Cerebellar cortex (tissue), 1 donor: Measurements from ENCODE around the gene PIK3C2A.

Experiments
- DNase-seq: peaks from one replicate; pipeline ENCODE4 v3.0.0-alpha.2; 2015; ENCODE audit warnings: low spot score

The PIK3C2A gene

GRCh38 chr11:17217401-17217800 lies 9.6 kb upstream of the PIK3C2A start:
- no peak for DNase-seq

DNA sequence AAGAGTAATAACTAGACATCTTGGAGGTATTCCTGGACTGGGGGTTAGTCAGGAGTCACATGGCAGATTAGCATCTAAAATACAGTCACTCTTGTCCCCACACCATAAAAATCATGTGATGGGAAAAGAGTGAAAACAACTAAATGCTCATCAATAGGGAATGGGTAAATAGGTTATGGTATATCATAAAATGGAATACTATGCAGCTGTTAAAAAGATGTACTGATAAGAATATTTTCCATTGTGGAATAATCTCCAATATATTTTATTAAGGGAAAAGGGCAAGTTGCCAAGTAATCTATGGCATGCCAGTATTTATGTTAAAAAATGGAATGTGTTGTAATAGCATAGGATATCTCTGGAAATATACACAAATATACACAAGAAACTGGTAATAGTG lies 6.6 kb upstream of the PIK3C2A start:
- DNase-seq: no peak

GRCh38 chr11:17211286-17211685 lies 3.5 kb upstream of the PIK3C2A start:
- no peak for DNase-seq

DNA sequence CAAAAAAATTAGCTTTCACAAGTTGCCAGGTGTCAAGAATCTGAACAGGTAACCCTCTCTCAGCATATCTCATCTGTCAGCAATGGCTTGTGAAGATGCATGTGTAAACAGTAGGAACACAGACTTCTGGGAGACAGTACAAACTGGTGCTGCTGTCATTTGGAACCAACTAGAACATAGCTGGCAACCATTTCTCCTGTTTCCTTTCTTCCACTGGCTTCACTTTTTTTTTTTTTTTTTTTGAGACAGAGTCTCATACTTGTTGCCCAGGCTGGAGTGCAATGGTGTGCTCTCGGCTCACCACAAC lies 2.1 kb upstream of the PIK3C2A start:
- DNase-seq: no peak

GRCh38 chr11:17208257-17208999 lies 642 bp upstream of the PIK3C2A start:
- peak; percentile 94 for DNase-seq

DNA sequence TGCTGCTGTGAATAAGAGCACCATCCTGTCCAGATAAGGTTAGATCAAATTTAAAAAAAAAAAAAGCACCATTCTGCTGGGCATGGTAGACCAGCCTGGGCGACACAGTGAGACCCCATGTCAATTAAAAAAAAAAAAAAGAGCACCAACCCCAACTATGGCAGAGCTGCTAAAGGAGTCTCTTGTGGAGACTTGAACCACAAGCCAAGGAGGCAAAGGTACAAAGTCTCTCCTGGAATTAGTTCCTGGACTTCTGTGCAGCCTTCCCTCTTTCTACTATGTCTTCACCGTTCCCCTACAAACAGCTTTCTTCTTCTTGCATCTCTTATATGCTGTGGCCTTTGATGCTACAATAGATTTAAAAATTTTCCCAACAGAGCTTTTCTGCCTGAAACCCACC lies 1.3 kb downstream of the PIK3C2A start:
- no peak for DNase-seq

DNA sequence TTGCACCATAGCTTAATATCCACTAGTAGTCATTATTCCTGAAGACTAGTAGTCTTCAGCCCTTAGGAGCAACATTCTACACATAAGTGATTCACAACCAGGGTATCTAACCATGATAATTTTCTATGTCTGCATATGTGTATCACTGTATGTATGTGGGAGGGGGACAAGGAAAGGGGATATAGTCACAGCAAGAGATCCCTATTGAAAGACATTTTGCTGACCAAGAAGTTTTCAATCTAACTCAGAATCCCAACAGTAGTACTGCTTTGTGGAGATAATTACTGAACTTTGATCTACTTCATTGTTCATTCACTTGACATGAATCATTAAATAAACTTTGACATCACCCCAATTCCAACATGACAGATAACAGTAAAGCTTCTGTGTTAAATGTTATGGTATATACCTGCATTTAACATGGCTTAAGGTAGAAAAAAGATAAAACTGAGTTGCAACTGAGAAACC lies 10.3 kb downstream of the PIK3C2A start:
- DNase-seq: no peak

GRCh38 chr11:17188675-17189074 lies 19.1 kb downstream of the PIK3C2A start:
- no peak for DNase-seq

DNA sequence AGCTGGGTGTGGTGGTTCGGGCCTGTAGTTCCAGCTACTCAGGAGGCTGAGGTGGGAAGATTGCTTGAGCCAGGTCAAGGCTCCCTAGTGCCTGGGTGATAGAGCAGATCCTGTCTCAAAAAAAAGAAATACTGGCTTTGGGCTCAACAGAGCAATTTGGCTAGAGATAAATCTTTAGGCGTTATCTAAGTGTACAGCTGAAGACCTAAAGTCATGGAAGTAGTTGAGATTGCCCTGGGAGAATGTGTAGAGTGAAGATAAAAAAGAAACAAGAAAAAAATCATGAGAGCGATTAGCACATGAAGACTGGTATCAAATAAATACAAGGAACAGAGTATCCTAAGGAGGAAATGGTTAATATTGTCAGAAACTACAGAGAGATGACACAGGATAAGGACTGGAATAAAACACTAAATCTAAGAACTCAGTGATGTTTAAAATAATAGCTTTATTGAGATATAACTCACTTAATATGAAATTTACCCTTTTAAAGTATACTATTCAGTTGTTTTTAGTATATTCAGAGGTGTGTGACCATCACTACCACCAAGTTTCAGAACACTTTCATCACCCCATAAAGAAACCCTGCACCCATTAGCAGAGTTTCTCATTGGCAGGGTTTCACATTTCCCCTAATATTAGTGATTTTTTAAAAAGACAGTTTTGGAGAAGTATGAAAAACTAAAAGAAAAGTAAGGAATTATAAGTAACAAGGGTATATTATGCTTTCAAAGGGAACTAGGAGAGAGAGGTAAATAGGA lies 20.7 kb downstream of the PIK3C2A start:
- no peak for DNase-seq

GRCh38 chr11:17185938-17186337 lies 21.8 kb downstream of the PIK3C2A start:
- no peak for DNase-seq

GRCh38 chr11:17184882-17185587 lies 22.8 kb downstream of the PIK3C2A start:
- no peak for DNase-seq

DNA sequence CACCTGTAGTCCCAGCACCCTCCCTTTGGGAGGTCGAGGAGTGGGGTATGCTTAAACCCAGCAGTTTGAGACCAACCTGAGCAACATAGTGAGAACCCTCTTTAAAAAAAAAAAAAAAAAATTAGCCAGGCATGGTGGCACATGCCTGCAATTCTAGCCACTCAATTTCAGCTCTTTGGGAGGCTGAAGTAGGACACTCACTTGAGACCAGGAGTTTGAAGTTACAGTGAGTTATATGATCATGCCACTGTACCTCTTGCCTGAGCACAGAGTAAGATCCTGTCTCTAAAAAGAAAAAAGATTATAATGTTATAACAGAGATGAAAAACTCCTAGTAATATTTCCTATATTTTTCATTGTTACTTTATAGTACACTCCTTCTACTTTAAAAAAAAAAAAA lies 23.9 kb downstream of the PIK3C2A start:
- DNase-seq: no peak

DNA sequence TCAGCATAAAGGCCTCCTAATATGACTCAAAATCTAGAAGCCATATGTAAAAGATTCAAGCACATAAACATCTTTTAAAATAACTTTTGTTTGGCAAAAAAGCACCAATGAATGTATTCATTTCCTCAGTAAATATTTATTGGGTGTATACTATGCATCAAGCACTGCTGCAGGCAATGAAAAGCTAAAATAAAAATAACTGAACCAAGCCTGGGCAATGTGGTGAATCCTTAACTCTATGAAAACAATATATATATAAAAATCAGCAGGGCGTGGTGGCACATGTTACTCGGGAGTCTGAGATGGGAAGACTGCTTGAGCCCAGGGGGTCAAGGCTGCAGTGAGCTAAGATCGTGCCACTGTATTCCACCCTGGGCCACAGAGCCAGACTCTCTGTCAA lies 27.8 kb downstream of the PIK3C2A start:
- DNase-seq: no peak

GRCh38 chr11:17173332-17173731 lies 34.5 kb downstream of the PIK3C2A start:
- DNase-seq: no peak

- DNase-seq: no peak
Observed at GRCh38 chr11:17171916-17172315, 35.9 kb downstream of the PIK3C2A start.

DNA sequence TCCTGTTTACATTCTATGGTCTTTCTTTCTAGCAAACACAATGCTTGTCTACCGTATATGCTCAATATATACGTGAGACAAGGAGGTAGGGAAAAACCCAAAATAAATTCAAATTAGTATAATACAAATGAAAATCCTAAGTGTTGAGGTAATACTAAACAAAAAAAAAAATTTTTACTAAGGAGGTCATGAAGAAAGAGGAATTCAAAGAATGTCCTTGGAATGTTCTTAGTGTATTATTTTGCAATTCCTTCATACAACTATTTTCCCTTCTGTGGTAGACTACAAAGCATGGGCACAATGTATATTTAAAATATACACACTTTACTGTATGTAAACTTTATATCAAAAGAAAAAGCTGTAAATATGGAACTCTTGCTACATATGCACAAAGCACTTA lies 36.4 kb downstream of the PIK3C2A start:
- DNase-seq: no peak

GRCh38 chr11:17169876-17170275 lies 37.9 kb downstream of the PIK3C2A start:
- no peak for DNase-seq

DNA sequence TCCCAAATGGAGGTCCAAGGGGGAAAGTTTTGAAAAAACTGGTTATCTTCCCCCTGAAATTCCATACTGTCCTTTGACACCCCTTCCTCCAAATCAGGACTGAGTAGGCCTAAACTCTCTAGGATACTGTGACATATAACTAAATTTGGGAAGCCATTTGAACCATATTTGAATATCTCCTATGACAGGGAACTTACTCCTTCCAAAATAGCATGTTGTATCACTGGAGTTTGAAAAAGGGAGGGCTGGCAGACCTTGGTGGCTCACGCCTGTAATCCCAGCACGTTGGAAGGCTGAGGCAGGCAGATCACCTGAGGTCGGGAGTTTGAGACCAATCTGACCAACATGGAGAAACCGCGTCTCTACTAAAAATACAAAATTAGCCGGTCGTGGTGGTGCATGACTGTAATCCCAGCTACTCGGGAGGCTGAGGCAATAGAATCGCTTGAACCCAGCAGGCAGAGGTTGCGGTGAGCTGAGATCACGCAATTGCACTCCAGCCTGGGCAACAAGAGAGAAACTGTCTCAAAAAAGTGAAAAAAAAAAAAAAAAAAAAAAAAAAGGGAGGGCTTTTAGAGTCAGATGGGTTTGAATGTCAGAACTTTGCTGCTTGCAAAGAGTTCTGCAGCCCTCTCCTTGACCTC lies 42.4 kb downstream of the PIK3C2A start:
- DNase-seq: no peak

DNA sequence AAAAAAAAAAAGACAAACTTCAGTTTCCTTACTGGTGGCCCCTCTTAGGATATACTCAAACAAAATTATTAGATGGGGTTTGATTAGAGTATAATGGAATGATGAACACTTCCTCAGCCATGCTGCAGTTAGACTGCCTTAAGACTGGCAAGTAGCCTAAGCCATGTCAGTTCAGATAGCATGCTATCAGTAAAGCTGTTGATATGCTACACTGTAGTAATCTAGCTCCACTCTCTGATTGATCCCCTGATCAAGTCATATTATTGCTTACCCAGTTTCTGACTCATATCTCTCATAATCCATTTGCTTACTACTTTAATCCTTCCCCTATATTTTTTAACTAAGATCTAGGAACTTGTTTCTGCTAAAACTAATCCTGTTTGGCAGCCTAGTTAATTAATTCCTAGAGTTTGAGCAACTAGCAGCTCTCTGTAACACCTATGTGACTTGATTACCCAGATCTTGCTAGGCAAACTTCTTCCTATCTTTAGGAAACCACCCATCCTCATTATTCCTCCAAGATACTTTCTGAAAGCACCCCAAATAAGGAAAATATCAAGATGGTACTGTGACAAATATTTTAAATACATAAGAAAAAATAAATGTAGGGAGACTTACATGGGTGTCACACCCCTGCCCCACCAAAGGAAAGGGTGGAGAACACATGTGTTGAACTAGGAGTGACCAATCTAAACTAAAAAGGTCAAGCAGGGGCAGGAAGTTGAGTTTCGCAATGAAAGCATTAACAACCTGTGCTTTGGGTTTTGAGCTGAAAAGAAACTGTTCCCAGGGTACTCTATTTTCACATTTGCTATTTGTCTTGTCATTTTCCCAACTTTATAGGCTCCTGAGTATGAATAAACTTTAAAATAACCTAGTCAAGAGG lies 43.2 kb downstream of the PIK3C2A start:
- no peak for DNase-seq

DNA sequence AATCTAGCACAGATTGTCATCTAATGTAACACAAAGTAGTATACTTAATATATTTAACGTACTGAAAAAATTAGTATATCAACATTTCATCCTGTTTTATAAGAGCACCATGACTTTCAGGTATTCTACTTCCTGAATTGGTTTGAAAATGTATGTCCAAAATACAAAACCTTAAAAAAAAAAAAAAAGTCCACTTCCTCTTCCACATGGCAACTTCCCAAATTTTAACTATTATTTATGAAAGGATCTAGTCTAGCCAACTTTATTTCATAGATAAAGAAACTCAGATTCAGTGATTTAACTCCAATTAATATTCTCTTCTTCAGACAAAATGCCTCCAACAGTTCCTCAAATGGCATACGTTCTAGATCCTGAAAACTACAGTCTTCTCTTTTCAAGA lies 44.0 kb downstream of the PIK3C2A start:
- DNase-seq: no peak

DNA sequence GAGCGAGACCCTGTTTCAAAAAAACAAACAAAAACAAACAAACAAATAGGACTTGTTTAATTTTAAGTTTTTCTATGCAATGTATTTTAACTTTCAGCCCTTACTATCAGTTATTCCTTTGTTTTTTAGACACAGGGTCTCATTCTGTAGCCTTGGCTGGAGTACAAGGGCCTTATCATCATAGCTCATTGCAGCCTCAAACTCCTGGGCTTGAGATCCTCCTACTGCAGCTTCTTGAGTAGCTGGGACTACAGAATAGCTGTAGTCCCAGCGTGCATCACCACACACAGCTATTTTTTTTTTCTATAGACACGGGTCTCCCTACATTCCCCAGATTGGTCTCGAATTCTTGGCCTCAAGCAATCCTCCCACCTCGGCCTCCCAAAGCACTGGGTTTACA lies 44.5 kb downstream of the PIK3C2A start:
- no peak for DNase-seq

- no peak for DNase-seq
Observed at GRCh38 chr11:17162376-17162775, 45.4 kb downstream of the PIK3C2A start.
